GM21529 (cell line): ENCODE results near the gene NLRP9.
"Not testable (repeated sequence)": the region's sequence is repeated elsewhere in the genome, so short reads cannot be mapped to it uniquely, and the experiment has no call there.

Experiments used
- ATAC-seq: cut with Tn5 transposase; IDR thresholded peaks from one replicate; pipeline ENCODE4 v1.9.1; 2021; ENCODE audit not compliant: unreplicated experiment

Gene NLRP9

DNA sequence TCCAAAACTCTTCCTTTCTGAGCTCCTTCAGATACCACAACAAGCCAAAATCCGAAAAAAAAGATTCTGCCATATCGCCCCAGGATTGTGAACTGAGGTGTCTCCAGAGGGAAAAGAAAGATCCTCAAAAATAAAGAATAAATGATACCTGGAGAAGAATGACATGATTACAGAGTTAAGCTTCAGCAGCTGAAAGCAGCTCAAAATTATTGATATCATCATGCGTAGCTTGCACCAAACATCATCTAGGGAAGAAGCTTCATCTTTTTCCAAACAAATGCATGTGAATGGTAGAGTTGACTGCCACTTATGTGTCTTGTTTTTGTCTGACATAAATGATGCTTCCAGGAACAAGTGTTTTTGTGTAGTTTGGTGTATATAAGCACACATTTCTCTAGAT lies at the start of gene NLRP9:
Gene NLRP9, minus strand, starts transcription at position 101 of the 400 bp plus-strand sequence. Its CDS starts 28 bp downstream, at position 73.
- no peak for ATAC-seq

DNA sequence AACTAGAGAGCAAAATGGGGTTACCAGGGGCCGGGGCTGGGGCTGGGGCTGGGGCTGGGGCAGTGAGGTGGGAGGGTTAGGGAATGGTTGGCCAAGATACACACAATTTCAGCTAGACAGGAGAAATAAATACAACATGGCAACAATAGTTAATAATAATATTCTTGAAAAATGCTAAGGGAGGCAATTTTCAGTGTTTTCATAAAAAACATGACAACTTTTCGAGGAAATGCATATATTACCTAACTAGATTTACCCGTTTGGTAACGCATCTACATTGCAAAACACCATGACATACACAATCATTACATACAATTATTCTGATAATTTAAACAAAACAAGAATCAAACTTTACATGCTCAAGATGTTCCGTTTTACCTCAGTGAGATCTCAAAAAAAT lies 42.9 kb upstream of the NLRP9 start:
- ATAC-seq, result no peak

- no peak for ATAC-seq
These were observed 40.1 kb upstream of the NLRP9 start for GRCh38 chr19:55778331-55778730.

DNA sequence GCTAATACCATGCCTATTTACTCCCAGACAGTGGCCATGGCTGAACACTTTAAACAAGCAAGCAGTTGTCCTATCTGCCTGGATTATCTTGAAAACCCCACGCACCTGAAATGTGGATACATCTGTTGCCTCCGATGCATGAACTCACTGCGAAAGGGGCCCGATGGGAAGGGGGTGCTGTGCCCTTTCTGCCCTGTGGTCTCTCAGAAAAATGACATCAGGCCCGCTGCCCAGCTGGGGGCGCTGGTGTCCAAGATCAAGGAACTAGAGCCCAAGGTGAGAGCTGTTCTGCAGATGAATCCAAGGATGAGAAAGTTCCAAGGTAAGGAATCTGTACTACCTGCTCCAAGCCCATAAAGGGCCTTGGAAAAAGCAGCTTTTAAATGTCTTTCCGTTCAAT lies 39.3 kb upstream of the NLRP9 start:
- ATAC-seq, result no peak

GRCh38 chr19:55769632-55770031 lies 31.4 kb upstream of the NLRP9 start:
- not testable (repeated sequence) for ATAC-seq

DNA sequence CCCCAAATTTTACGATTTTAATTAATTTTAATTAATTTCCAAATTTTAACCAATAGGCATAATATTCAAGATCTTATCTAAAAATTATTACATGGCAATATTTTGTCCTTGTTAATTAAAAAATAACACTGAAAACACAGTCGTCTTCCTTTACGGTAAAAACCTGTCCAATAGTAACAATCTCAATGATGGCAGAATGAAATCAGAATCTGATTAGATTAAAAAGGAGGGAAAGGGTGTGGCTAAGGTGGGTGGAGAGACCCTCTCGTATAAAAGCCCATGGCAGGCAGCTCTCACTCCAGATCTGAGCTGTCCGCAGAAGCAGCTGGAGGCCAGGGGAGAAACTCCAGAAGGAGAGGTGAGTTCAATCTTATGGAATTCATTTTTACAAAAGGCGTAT lies 30.6 kb upstream of the NLRP9 start, which contains the start of gene RFPL4AL1:
Gene RFPL4AL1, plus strand, starts transcription at position 301 of the 400 bp plus-strand sequence. CDS start 2,687 bp downstream, outside the sequence.
- ATAC-seq, result not testable (repeated sequence)

DNA sequence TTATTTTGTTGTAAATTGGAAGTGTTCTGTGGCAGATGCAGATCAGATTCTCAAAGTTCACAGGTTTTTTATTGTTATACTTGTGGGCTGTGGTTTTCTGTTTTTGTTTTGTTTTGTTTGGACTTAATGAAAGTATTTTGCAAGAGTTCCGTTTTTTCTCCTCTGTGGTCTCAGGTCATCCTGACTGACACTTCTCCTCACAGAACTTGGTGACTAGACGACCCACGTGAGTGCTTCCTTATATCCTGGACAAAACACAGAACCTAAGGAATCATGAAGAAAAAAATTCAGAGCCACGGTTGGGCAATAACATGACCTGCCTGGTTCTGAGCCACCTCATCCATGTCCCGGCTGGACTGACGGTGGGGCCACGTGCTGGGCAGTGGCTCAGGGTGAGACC lies 28.3 kb upstream of the NLRP9 start:
- no peak for ATAC-seq

- not testable (repeated sequence) for ATAC-seq
These were observed 20.6 kb upstream of the NLRP9 start, which contains the start of gene RFPL4A for GRCh38 chr19:55758797-55759196. RFPL4A (plus strand) TSS chr19:55759097; CDS start chr19:55761801, 2,704 bp downstream.

GRCh38 chr19:55756808-55757207 lies 18.6 kb upstream of the NLRP9 start:
- ATAC-seq, result not testable (repeated sequence)

DNA sequence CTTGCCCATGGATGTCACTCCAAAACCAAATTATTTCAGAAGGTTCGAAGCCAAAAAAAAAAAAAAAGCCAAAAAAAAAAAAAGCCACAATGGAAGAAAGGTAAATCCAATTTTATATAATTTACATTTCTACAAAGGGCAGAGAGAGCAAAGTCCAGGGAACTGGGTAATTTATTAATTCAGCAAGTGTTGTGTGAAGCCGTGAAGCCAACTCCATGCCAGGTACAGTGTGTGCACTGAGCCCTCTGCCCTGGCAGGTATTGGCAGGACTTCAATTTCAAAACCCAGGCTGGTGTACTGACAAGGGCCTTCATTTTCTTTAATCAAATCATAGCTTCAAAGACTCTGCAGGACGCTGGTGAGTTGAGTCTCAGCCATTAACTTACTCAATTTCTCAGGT lies 15.2 kb upstream of the NLRP9 start:
- ATAC-seq, result no peak

GRCh38 chr19:55750715-55751114 lies 12.5 kb upstream of the NLRP9 start:
- no peak for ATAC-seq

GRCh38 chr19:55730378-55730777 lies 7.8 kb downstream of the NLRP9 start:
- not testable (repeated sequence) for ATAC-seq

- ATAC-seq, result no peak
These were observed 14.7 kb downstream of the NLRP9 start for GRCh38 chr19:55723491-55723890.

GRCh38 chr19:55720801-55721200 lies 17.4 kb downstream of the NLRP9 start:
- ATAC-seq, result no peak

- ATAC-seq, result no peak
These were observed 17.9 kb downstream of the NLRP9 start for GRCh38 chr19:55720214-55720746.

DNA sequence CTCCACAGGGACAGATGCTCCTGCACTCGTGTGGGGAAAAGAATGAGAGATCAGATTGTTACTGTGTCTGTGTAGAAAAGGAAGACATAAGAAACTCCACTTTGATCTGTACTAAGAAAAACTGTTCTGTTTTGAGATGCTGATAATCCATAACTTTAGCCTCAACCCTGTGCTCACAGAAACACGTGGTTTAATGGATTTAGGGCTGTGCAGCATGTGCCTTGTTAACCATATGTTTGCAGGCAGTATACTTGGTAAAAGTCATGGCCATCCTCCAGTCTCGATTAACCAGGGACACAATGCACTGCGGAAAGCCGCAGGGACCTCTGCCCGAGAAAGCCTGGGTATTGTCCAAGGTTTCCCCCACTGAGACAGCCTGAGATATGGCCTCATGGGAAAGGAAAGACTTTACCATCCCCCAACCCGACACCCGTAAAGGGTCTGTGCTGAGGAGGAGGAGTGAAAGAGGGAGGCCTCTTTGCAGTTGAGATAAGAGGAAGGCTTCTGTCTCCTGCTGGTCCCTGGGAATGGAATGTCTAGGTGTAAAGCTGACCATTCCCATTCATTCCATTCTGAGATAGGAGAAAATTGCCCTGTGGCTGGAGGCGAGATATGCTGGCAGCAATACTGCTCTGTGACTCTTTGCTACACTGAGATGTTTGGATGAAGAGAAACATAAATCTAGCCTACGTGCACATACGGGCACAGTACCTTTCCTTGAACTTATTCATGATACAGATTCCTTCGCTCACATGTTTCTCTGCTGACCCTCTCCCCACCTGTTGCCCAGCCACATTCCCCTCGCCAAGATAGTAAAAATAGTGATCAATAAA lies 20.1 kb downstream of the NLRP9 start:
- not testable (repeated sequence) for ATAC-seq

DNA sequence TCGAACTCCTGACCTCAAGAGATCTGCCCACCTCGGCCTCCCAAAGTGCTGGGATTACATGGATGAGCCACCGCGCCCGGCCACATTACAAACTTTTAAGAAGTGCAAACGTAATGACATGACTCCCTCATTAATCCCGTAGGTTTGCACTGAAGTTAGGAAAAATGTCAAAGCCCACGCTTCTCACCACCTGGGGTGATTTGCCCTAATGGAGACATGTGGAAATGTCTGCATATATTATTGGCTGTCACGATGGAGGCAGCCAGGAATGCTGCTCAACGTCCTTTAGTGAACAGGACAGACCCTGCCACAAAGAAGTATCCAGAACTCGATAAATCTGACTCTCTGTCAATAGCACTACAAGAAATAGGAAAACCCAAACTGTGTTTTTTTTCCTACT lies 21.0 kb downstream of the NLRP9 start:
- no peak for ATAC-seq

DNA sequence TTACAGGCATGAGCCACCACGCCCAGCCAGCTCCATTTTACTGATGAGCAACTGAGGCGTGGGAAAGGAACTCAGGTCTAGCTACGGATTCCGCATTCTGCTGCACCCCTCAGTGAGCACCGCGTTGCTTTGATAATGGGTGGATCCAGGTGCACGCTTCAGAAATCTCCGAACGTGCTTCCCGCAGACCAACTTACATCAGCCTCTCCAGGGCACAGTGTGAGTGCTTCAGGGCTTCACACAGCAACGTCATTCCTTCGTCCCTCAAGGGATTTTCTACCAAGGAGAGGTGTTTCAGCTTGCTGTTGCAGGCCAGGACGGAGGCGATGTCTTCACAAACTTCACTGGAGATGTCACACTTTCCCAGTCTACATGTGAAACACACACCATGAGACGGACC lies 21.7 kb downstream of the NLRP9 start:
- ATAC-seq, result no peak

DNA sequence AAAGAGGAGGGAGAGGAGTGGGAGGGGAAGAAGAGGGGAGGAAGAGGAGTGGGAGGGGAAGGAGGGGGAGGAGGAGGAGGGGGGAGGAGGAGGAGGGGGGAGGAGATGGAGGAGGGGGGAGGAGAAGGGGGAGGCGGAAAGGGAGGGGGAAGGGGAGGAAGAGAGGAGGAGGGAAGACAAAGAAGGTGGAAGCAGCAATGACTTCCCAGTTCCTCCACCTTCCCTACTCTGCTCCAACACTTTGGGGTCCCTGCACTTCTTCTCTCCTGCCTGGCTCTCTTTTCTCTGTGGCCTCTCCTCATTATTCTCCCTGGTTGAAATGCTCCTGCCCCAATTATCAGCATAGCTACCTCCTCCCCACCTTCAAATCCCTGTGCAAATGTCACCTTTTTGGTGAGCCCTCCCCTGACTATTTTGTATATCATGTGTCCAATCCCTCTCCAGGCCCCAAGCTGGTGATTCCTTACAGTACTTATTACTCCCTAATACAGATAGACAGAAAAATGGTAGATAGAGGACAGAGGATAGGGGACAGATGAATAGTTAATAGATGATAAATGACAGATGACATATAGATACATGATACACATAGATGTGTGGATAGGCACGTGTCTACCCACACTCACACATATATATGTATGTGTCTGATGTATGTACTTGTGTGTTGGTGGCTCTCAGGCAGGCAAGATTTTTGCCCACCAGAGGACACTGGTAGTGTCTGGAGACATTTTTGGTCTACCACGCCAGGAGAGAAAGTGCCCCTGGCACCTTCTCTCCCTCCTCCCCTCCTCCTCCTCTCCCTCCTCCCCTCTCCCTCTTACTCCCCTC lies 25.2 kb downstream of the NLRP9 start:
- ATAC-seq, result no peak

DNA sequence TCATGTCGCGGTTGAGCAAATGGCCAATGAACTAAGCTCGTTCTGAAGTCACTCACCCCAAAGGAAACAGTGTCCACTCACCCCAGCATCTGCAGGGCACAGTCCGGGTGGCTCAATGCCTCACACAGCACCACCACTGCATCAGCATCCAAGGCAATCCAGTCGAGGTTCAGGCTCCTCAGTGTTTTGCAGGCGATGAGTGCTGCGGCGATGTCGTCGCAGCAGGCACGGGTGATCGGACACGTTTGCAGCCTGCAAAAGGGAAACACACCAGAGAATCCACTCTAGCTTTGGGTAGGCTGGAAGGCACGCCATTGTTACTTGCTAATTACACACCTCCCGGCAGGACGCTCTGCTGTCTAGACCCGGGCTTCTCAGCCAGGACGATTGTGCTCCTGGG lies 26.5 kb downstream of the NLRP9 start:
- ATAC-seq, result no peak

DNA sequence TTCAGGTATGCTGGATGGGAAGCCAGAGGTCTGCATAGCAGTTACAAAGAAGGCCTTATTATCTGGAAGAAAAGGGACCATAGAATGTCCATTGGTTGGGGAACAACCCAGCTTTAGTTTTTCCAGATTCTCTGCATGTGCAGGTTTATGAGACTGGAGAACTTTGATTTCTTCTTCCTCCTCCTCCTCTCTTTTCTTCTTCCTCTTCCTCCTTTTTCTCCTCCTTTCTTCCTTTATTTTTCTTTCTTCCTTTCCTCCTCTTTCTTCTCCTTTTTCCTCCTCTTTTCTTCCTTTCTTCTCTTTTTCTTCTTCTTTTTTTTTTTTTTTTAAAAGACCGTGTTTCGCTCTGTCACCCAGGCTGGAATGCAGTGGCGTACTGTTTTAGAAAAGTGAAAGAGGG lies 32.2 kb downstream of the NLRP9 start:
- ATAC-seq, result no peak
